Ramos (cell line): ENCODE results near the gene EFNB2.

ENCODE experiments used
- in situ Hi-C: fragments of 300-500 bp; cut with MboI; formaldehyde crosslinking; loops from one replicate; pipeline ENCODE4 v1.14.3; 2022; ENCODE audit warnings: low sequenced_read_pairs; ENCODE audit not compliant: unreplicated experiment

The EFNB2 gene

DNA sequence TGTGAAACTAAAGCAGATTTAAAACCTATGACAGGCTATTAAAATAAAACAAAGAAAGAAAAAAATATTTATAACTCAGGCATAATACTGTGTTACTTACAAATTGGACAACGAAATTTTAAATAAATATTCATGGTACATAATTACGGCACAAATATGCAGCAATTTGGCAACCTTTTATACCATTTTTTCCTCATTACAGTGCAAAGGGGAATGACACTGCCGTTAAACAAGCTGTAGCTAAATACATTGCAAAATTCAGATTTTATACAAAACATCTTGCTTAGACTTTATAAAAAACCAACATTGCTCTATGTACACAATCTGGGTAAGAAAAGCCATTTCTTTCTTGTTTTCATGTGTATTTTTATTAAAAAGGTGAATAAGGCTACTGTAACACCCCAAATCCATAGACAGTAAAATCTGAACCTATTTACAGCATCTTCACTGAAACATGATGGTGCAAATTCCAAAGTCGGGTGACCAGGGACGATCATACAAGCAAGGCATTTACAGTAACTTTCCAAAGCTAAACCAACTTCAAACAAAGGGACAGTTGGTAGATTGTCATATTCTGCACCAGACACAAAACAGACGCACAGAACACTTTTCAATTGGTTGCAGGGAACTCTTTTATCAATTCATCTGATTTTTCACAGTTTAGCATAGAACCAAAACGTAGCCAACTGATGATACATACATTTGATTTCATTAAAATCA lies 45.5 kb downstream of the EFNB2 start:
- in situ Hi-C loops = no loop called here

DNA sequence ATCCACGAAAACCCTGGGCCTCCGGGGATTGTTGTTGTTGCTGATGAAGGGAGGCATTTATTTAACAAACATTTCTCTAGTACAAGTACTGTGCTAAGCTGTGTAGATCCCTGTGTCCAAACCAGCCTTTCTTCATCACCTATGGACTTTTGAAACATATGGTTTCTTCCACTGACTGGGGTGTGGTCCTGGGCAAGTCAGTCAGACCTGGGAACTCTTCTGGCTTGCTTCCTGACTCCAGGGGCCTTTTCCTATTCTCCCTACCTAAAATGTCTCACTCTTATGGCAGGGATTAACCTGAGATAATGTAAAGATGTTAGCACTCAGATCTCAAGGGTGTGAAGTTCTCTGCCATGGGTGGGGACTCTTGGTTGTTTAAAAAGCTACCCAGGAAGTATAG lies 46.8 kb downstream of the EFNB2 start:
- in situ Hi-C loops = no loop called here

DNA sequence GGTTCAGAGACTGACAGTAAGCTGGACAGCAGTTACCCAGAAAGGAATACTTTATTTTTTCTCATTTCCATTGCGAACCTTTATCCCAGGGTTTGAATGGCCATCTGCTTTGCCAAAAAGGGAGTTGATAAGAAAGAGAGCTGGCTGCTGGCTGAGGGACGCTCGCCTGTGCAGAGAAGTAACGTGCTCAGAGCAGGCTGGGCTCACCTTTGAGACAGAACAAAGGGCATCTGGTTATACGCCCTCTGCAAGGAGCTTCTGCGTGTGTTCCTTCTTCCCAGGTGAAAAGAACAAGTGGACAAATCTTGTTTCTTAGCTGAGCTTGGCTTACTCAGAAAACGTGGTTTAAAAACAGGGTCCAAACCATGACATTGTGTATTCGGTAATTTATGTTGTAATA lies 47.4 kb downstream of the EFNB2 start:
- in situ Hi-C loops = no loop called here

- in situ Hi-C loops = no loop called here
Observed at GRCh38 chr13:106487129-106487528, 48.3 kb downstream of the EFNB2 start.

- in situ Hi-C loops = no loop called here
Observed at GRCh38 chr13:106486287-106486686, 49.2 kb downstream of the EFNB2 start.

GRCh38 chr13:106484537-106485193 lies 50.8 kb downstream of the EFNB2 start:
- in situ Hi-C loops = no loop called here

DNA sequence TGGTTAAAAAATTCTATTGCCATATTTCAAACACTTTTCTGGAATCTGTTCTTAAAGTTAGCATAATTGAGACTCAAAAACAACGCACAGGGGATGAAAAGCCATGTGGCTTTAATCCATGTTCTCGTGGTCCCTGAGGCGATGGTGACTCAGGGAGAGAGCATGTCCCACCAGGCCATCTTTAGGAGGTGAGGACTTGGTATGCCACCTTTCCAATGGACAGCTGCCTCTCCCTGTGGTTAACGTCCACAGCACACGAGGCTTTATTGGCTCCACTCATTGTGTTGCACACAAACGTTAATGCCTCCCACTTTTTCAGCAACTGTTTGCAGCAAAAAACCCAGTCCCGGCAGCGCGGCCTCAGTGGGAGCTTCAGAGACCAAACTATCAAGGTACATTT lies 51.4 kb downstream of the EFNB2 start:
- in situ Hi-C loops = no loop called here

DNA sequence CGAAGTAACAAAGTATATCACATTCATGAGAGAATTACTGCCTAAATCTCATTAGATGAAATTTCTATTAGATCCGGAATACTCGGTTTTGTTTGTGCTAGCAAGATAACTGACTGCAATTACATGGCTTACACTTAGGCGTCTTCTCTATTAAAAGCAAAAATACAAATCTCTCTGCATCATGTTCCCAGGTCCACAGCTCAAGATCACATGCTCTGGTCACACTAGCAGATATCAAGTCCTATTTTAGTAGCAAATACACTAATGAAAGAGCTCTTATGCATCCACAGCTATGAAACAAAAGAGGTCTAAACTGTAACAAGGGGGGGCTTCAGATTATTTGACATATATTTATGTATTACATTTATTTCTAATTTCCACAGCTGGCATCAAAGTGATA lies 53.5 kb downstream of the EFNB2 start:
- in situ Hi-C loops = no loop called here

DNA sequence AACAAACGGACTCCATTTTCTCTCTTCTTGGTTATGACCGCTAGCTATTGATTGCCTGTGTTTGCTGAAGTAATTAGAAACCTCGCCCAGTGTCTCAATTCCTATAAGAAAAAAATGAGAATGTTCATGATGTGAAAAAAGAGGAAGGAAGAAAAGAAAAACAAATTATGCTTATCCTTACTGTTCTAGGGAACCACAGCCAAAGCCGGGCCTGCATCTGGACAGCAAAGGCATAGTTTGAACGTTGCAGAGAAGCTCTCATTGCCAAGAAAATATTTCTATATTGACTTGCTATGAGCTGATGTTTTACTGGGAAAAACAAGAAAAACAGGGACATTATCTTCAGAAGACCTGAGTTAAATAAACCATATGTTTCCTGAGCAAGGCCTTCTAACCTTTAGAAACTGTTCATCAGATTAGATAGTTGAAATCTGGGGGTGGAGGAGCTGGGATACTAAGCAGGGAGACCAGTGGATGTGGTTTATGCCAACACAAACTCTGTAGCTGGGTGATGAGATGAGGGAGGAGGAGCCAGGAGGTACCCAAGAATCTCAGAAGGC lies 55.0 kb downstream of the EFNB2 start:
- in situ Hi-C loops = no loop called here

DNA sequence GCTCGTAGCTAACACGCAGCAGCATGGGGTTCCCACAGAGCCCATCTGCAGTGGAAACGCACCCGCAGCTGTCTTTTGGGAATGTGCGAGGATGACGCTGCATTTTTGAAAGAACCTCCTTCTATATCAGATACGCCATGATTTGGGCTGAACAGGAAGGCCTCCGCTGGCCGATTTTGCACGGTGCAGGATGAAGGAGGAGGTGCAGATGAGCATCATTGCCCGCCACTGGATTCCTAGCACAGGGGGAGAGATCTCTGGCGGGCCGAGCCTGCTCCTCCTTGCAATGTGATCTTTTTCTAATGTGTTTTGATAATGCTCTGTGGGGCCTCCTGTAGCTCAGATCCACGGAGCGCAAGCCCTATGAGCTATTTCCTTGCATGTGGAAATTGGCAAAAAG lies 55.5 kb downstream of the EFNB2 start:
- in situ Hi-C loops = no loop called here

- in situ Hi-C loops = no loop called here
Observed at GRCh38 chr13:106478116-106478515, 57.3 kb downstream of the EFNB2 start.

GRCh38 chr13:106477303-106477702 lies 58.2 kb downstream of the EFNB2 start:
- in situ Hi-C loops = no loop called here

- in situ Hi-C loops = no loop called here
Observed at GRCh38 chr13:106475852-106476251, 59.6 kb downstream of the EFNB2 start.

DNA sequence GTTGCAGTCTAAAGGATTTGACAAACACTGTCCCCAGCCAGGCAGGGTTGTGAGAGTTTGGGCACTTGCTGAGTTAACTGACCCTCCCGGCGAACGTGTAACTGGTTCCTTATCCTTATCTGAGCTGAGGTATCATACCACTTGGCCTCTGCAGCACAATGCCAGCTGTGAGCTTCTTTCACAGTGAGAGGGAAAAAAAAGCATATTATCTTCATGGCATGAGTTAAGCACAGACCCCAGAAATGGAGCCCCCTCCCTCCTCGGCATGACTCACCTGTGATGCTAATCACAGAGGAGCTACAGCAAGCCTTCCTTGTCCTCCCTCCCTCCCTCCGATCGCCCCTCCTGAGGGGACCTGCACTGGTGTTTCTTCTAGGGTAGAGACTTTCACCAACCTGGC lies 60.5 kb downstream of the EFNB2 start:
- in situ Hi-C loops = no loop called here

DNA sequence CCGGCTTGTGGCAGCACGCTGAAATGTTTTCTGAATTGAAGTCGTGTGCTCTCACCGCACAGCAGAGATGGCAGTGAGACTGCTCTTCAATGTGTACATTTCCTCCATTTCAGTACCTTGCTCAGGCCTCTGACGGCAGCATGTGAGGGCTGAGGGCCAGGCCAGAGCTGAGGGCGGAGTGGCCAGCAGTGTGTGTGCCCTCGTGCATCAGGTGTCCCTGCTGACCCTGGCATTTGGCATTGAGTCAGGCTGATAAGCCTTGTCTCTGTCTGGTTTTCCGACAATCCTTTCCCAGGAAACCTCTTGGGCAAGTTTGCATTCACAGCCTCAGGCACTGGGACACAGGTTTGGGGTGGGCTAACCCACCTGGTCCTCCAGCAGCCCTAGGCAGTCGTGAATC lies 62.3 kb downstream of the EFNB2 start:
- in situ Hi-C loops = no loop called here

DNA sequence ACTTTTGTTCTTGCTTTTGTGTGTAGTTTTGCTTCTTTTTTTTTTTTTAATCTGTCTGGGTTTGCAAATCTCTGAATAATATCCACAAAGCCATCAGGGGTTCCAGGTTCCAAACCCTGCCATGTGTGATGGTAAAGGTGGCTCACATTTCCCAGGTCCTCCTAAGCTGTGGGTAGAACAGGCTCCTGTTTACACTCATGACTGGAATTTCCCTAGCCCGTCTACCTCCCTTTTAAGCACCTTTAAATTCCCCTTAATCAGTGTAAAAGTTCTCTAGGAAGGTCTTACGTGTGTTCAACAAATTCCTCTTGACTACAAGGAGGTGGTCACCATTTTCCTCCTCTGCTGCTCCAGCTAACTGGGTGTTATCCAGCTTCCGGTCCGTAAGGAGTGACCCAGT lies 62.8 kb downstream of the EFNB2 start:
- in situ Hi-C loops = no loop called here

DNA sequence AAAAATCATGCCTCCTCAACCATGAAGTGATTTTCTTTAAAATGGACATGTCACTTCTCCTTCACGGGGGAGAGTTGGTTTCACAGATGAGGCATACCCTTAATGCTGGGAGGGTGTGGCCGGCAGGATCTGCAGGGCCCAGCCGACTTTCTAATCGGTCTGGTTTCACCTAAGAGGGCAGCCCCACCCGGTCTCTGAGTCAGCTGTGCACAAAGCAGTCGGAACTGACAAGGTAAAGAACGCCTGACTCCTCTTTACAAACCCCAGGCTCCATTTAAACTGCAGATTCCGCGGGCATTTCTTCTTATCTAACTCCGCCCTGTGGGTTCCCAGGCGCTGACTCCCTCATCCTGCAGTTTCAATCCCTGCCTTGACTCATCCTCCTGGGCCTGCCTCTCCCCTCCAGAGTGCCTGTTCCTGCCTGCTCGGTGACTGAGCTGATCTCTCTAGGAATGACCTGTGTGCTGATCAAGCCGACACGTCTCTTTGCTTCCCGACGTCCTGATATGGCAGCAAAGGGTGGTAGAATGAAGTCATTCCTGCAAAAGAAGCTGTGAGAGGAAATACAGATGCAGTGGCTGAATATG lies 63.4 kb downstream of the EFNB2 start:
- in situ Hi-C loops = no loop called here

- in situ Hi-C loops = no loop called here
Observed at GRCh38 chr13:106470576-106470975, 64.9 kb downstream of the EFNB2 start.

DNA sequence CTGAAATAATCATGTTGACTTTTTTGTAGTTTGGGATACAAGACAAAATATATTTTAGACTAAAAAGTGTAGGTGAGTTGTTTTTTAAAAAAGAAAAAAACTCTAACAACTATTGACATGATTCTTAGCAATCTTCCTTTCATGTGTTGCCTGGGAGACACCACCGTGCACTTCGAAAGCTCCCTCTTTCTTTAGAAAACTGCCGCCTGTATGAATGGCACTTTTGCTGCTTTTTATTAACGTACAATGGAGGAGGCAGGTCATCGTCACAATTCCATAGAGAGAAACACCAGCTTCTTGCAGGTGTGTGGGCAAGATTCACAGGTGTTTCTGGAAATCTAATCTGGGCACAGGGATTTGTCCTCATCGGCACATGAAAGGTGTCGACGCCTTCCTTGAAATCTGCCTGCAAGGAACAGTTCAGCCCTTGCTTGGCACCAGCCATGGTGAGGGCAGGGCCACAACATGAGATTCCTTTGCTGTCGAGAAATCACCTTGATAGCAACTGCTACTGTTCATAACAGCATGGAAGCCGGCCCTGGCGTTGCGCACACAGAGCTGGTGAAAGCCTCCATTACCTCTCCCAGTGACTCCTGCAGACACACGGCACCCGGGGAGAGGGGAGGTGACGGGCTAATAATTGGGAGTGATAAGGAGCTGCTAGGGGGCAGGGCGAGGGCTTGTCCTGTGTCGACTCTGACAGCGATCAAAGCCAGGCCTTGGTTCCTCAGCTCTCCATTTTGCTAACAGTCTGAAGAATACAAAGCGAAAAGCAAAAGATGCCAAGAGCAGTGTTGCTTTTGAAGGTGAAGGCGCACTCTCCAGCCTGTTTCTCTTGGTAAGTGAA lies 66.5 kb downstream of the EFNB2 start:
- in situ Hi-C loops = no loop called here

GRCh38 chr13:106468207-106468606 lies 67.3 kb downstream of the EFNB2 start:
- in situ Hi-C loops = no loop called here
